Neural crest cell (in vitro differentiated cells): Measurements from ENCODE around the gene ATRNL1. TPM values are rescaled to one million over a fixed set of nuclear protein-coding genes. Genes with fewer than 3 reads are reported as not detected.

Source experiments
- DNase-seq: peaks from one replicate; pipeline ENCODE4 v3.0.0; 2021; ENCODE audit warnings: low read depth, mixed read lengths, low spot score
- H3K27ac Mint-ChIP-seq: one replicate; pipeline ENCODE4 v1.8.0; 2021; ENCODE audit warnings: mild to moderate bottlenecking, mixed read lengths; ENCODE audit not compliant: unreplicated experiment
- H3K27me3 Mint-ChIP-seq: 2 replicates; pipeline ENCODE4 v1.8.0; 2021; ENCODE audit warnings: low read depth, mild to moderate bottlenecking, mixed read lengths
- H3K36me3 Mint-ChIP-seq: 2 replicates; pipeline ENCODE4 v1.8.0; 2021; ENCODE audit warnings: low read depth, mild to moderate bottlenecking, mixed read lengths
- H3K4me1 Mint-ChIP-seq: 2 replicates; pipeline ENCODE4 v1.8.0; 2021; ENCODE audit warnings: mixed read lengths
- H3K4me3 Mint-ChIP-seq: one replicate; pipeline ENCODE4 v1.8.0; 2021; ENCODE audit warnings: mild to moderate bottlenecking, mixed read lengths
- H3K9me3 Mint-ChIP-seq: 2 replicates; pipeline ENCODE4 v1.8.0; 2021; ENCODE audit warnings: mixed read lengths
- total RNA-seq: library from RNA; stranded (reverse); gene quantifications from 2 replicates; pipeline ENCODE4 v1.2.1, GENCODE V29; 2021
- TF ChIP-seq, protein P1 (sequence below): fragments of 200-600 bp; sonication (generic); conservative IDR thresholded peaks from 2 replicates; pipeline ENCODE4 v1.5.0; 2021; ENCODE audit warnings: antibody characterized with exemption, mild to moderate bottlenecking

Gene ATRNL1
- total RNA-seq, 1 donor from 2014 or later, result 46.9 TPM

DNA sequence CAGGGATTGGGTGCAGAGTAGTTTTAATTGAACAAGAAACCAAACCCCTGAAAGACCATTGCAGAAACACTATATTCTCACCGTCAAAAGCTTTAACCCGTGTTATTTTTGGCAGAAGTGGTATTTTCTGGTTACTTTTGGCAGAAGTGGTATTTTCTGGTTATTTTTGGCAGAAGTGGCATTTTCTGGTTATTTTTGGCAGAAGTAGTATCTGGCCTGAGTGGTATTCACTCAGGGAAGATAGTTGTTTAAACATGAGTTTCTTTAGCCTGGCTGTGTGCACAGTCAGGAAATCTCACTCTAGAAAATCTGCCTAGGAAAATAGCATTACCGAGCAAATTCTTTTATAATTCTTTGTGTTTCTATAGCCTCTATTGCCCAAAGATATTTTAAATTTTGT, 857.2 kb downstream of the ATRNL1 start:
- H3K9me3 Mint-ChIP-seq, result no peaks in the 10 kb centered on the region
- DNase-seq, result no peak
- no peaks in the 10 kb centered on the region for H3K27me3 Mint-ChIP-seq
- H3K4me3 Mint-ChIP-seq, result no peak overlapping the region
- H3K36me3 Mint-ChIP-seq, result no peaks in the 10 kb centered on the region
- H3K4me1 Mint-ChIP-seq, result peaks cover 6% of the 10 kb centered on the region
- TF ChIP-seq, protein P1, sequence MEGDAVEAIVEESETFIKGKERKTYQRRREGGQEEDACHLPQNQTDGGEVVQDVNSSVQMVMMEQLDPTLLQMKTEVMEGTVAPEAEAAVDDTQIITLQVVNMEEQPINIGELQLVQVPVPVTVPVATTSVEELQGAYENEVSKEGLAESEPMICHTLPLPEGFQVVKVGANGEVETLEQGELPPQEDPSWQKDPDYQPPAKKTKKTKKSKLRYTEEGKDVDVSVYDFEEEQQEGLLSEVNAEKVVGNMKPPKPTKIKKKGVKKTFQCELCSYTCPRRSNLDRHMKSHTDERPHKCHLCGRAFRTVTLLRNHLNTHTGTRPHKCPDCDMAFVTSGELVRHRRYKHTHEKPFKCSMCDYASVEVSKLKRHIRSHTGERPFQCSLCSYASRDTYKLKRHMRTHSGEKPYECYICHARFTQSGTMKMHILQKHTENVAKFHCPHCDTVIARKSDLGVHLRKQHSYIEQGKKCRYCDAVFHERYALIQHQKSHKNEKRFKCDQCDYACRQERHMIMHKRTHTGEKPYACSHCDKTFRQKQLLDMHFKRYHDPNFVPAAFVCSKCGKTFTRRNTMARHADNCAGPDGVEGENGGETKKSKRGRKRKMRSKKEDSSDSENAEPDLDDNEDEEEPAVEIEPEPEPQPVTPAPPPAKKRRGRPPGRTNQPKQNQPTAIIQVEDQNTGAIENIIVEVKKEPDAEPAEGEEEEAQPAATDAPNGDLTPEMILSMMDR, result no peak
- H3K27ac Mint-ChIP-seq, result no peak overlapping the region

DNA sequence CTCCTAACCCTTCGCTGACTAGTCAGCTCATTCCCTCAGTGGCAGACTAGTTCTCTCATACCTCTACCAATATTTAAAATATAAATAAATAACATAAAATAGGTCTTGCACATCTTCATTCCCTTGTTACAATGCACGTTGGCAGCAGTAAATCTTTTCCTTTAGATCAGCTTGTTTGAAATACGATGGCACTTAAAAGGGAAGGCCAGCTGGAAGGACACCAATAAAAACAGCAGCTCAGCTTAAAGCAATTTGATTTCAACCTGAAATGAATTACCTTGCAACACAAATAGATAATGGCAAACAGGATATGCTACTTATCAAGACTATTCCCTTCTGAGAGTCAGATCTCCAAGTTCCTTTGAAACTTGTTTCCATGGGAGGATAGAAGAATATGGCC, 858.1 kb downstream of the ATRNL1 start:
- H3K27me3 Mint-ChIP-seq, result no peaks in the 10 kb centered on the region
- H3K4me1 Mint-ChIP-seq, result peaks cover 14% of the 10 kb centered on the region
- H3K4me3 Mint-ChIP-seq, result no peak overlapping the region
- no peaks in the 10 kb centered on the region for H3K36me3 Mint-ChIP-seq
- TF ChIP-seq, protein P1, result no peak
- no peak for DNase-seq
- no peak overlapping the region for H3K27ac Mint-ChIP-seq
- H3K9me3 Mint-ChIP-seq, result no peaks in the 10 kb centered on the region

DNA sequence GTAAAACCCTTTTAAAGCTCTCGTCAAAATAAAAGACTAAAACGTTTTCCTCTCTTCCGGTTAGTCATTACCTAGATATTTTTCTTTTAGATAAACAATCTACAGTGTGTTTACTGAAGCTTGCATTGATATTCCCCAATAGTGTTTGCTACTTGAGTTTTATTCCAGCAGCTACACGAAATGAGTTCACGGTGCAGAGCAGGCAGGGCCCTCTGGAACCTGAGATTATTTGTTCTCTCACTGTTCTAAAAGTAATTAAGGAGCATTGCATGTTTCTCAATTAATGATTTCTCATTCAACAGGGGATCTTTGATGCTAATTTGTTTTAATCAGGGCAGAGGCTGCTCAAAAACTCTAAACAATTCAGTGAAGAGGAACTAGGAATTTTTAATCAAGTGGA, 860.1 kb downstream of the ATRNL1 start:
- H3K4me3 Mint-ChIP-seq, result no peak overlapping the region
- no peaks in the 10 kb centered on the region for H3K36me3 Mint-ChIP-seq
- H3K4me1 Mint-ChIP-seq, result peaks cover 20% of the 10 kb centered on the region
- H3K27me3 Mint-ChIP-seq, result no peaks in the 10 kb centered on the region
- DNase-seq, result no peak
- no peaks in the 10 kb centered on the region for H3K9me3 Mint-ChIP-seq
- TF ChIP-seq, protein P1, result no peak
- H3K27ac Mint-ChIP-seq, result no peak overlapping the region

DNA sequence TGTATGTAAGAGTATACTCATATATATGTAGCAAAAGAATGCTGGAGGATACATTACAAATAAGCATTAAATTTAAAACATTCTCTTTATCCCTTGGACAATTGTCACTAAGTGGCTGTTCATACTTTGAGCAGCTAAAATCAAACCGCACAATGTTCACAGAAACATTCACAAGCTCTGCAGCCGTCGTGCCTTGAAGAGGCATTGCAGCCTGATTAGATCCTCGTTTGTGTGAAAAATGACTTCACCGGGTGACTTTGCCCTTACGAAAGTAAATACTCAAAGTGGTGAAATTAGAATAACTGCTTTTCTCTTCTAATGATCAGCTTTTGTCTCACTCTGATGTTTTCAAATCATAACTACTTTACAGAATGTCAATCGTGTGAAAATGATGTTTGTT, 860.8 kb downstream of the ATRNL1 start:
- Mint-ChIP-seq H3K9me3 (no peaks in the 10 kb centered on the region), H3K4me1 (peaks cover 20% of the 10 kb centered on the region), H3K27ac (no peak overlapping the region), H3K4me3 (no peak overlapping the region), H3K27me3 (no peaks in the 10 kb centered on the region), H3K36me3 (no peaks in the 10 kb centered on the region)
- TF ChIP-seq, protein P1, result no peak
- no peak for DNase-seq

DNA sequence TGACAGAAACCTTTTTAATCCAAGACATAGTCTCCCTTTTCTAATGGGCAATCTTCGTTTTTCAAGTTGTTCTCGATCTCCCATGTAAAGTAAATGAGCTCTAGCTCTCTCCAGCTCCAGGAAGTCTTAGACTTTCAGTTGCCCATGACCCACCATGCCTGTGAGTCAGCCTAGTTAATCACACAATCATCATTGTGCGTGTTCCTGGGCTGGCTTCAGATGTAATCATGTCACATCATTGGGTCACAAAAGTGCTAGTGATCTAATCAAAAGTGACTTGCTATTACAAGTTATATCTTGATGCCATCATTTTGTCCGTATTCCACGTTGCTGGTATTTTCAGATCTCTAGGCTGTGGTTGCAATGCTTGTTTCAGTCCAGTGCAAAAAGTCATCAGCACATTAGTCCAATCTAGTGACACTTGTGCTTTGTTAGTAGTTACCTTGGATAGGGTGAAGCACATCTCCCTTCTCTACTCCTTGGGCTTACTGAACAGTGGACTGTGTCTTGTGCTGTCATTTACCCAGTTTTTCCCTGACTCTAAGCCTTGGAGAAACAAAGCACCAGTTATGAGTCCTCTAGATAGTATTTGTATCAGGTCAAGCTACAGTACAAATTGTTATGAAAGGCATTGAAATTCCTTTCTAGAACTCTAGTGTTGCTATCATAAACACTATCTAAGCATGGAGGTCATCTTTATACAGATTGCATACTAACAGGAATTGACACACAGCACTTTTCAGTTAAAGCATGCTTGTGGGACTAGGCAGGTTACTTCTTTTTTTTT, 863.3 kb downstream of the ATRNL1 start:
- Mint-ChIP-seq H3K27me3 (no peaks in the 10 kb centered on the region), H3K27ac (no peak overlapping the region)
- TF ChIP-seq, protein P1, result no peak

More for the DNA sequence above, 863.3 kb downstream of the ATRNL1 start:
- no peaks in the 10 kb centered on the region for H3K9me3 Mint-ChIP-seq
- H3K4me1 Mint-ChIP-seq, result peaks cover 20% of the 10 kb centered on the region
- H3K36me3 Mint-ChIP-seq, result peaks cover 3% of the 10 kb centered on the region
- H3K4me3 Mint-ChIP-seq, result no peak overlapping the region
- DNase-seq, result no peak
